H9 (cell line): ENCODE measurements around the gene INPP5A. TPM values are rescaled to one million over a fixed set of nuclear protein-coding genes. Genes with fewer than 3 reads are reported as not detected.

Experiments used
- DNase-seq: peaks from one replicate; pipeline ENCODE4 v3.0.0-alpha.2; 2017
- H2AFZ ChIP-seq: one replicate; pipeline ENCODE4 v1.6.1; 2013; ENCODE audit warnings: mild to moderate bottlenecking, low read length, control low read depth, moderate library complexity
- H2AK5ac ChIP-seq: 2 replicates; pipeline ENCODE4 v1.6.1; 2013; ENCODE audit warnings: low read length, control low read depth, mixed read lengths; ENCODE audit not compliant: insufficient read length
- H2BK120ac ChIP-seq: one replicate; pipeline ENCODE4 v1.6.1; 2013; ENCODE audit warnings: low read depth, mild to moderate bottlenecking, low read length, control low read depth, inconsistent platforms; ENCODE audit not compliant: poor library complexity, severe bottlenecking
- H2BK12ac ChIP-seq: 2 replicates; pipeline ENCODE4 v1.6.1; 2013; ENCODE audit warnings: low read length, control low read depth, mixed read lengths, low read depth; ENCODE audit not compliant: insufficient read length
- H2BK15ac ChIP-seq: 2 replicates; pipeline ENCODE4 v1.6.1; 2013; ENCODE audit warnings: low read depth, low read length, control low read depth
- H2BK20ac ChIP-seq: one replicate; pipeline ENCODE4 v1.6.1; 2013; ENCODE audit warnings: low read depth, mild to moderate bottlenecking, low read length, control low read depth, inconsistent platforms; ENCODE audit not compliant: poor library complexity, severe bottlenecking
- H2BK5ac ChIP-seq: 2 replicates; pipeline ENCODE4 v1.6.1; 2013; ENCODE audit warnings: low read length, control low read depth, mixed read lengths; ENCODE audit not compliant: insufficient read length
- H3K14ac ChIP-seq: 2 replicates; pipeline ENCODE4 v1.6.1; 2013; ENCODE audit warnings: low read length, control low read depth; ENCODE audit not compliant: insufficient read depth
- H3K18ac ChIP-seq: 2 replicates; pipeline ENCODE4 v1.6.1; 2013; ENCODE audit warnings: low read depth, mild to moderate bottlenecking, mixed read lengths, low read length, control low read depth; ENCODE audit not compliant: insufficient read length
- H3K23ac ChIP-seq: 2 replicates; pipeline ENCODE4 v1.6.1; 2013; ENCODE audit warnings: low read length, control low read depth, mixed read lengths, low read depth; ENCODE audit not compliant: insufficient read length
- H3K23me2 ChIP-seq: 2 replicates; pipeline ENCODE4 v1.6.1; 2013; ENCODE audit warnings: low read depth, mild to moderate bottlenecking, mixed read lengths, low read length, control low read depth; ENCODE audit not compliant: insufficient read length, poor library complexity, severe bottlenecking
- H3K27ac ChIP-seq: 2 replicates; pipeline ENCODE4 v1.5.1; 2013; ENCODE audit warnings: low read length, control low read depth, mixed read lengths, low read depth; ENCODE audit not compliant: insufficient read length
- H3K27me3 ChIP-seq: 2 replicates; pipeline ENCODE4 v1.6.1; 2013; ENCODE audit warnings: low read length, control low read depth, inconsistent platforms; ENCODE audit not compliant: insufficient read depth
- H3K4ac ChIP-seq: 2 replicates; pipeline ENCODE4 v1.6.1; 2013; ENCODE audit warnings: low read depth, mild to moderate bottlenecking, control low read depth, inconsistent platforms, low read length, moderate library complexity
- H3K4me1 ChIP-seq: 2 replicates; pipeline ENCODE4 v1.6.1; 2013; ENCODE audit warnings: low read length, control low read depth, inconsistent platforms; ENCODE audit not compliant: insufficient read depth
- H3K4me2 ChIP-seq: 2 replicates; pipeline ENCODE4 v1.6.1; 2013; ENCODE audit warnings: low read length, control low read depth, mixed read lengths; ENCODE audit not compliant: insufficient read length, insufficient read depth
- H3K56ac ChIP-seq: 2 replicates; pipeline ENCODE4 v1.6.1; 2013; ENCODE audit warnings: low read depth, mild to moderate bottlenecking, mixed read lengths, low read length, control low read depth; ENCODE audit not compliant: insufficient read length
- H3K79me1 ChIP-seq: 2 replicates; pipeline ENCODE4 v1.6.1; 2013; ENCODE audit warnings: low read depth, mild to moderate bottlenecking, moderate library complexity, low read length, control low read depth, inconsistent platforms; ENCODE audit not compliant: insufficient read depth, poor library complexity, severe bottlenecking
- H3K79me2 ChIP-seq: 2 replicates; pipeline ENCODE4 v1.6.1; 2013; ENCODE audit warnings: low read length, control low read depth, inconsistent platforms; ENCODE audit not compliant: insufficient read depth
- H3K9ac ChIP-seq: 2 replicates; pipeline ENCODE4 v1.6.1; 2013; ENCODE audit warnings: low read length, control low read depth, mixed read lengths; ENCODE audit not compliant: insufficient read length; ENCODE audit errors: extremely low read depth
- H3K9me3 ChIP-seq: one replicate; pipeline ENCODE4 v1.6.1; 2013; ENCODE audit warnings: low read depth, low read length, inconsistent platforms; ENCODE audit not compliant: control insufficient read depth
- H3T11ph ChIP-seq: one replicate; pipeline ENCODE4 v1.6.1; 2013; ENCODE audit warnings: mild to moderate bottlenecking, low read length, control low read depth, inconsistent platforms
- H4K20me1 ChIP-seq: one replicate; pipeline ENCODE4 v1.6.1; 2013; ENCODE audit not compliant: control insufficient read depth, insufficient read length, insufficient read depth
- H4K5ac ChIP-seq: 2 replicates; pipeline ENCODE4 v1.6.1; 2013; ENCODE audit warnings: low read depth, mild to moderate bottlenecking, mixed read lengths, low read length, control low read depth; ENCODE audit not compliant: insufficient read length
- H4K8ac ChIP-seq: replicated peaks from 2 replicates; pipeline ENCODE4 v1.6.1; 2013; ENCODE audit warnings: low read length, control low read depth, mixed read lengths, low read depth; ENCODE audit not compliant: insufficient read length
- H4K91ac ChIP-seq: 2 replicates; pipeline ENCODE4 v1.6.1; 2013; ENCODE audit warnings: low read depth, mild to moderate bottlenecking, moderate library complexity, mixed read lengths, low read length, control low read depth; ENCODE audit not compliant: insufficient read length
- H3K27ac Mint-ChIP-seq, 3 experiments: 2 replicates in 2 of 3; 3 replicates in 1 of 3; pipeline ENCODE4 v1.8.0; 2020 to 2021; ENCODE audit warnings: mixed read lengths in 3 of 3, mild to moderate bottlenecking in 1 of 3, moderate library complexity in 1 of 3
- H3K27me3 Mint-ChIP-seq: 2 replicates; pipeline ENCODE4 v1.8.0; 2021; ENCODE audit warnings: low read depth, mild to moderate bottlenecking, moderate library complexity, mixed read lengths
- H3K36me3 Mint-ChIP-seq, 3 experiments: 2 replicates in 2 of 3; 3 replicates in 1 of 3; pipeline ENCODE4 v1.8.0; 2020 to 2021; ENCODE audit warnings: low read depth in 3 of 3, mixed read lengths in 3 of 3; ENCODE audit not compliant: insufficient read depth in 1 of 3
- H3K4me1 Mint-ChIP-seq, 2 experiments: 2 replicates each; pipeline ENCODE4 v1.8.0; 2020; ENCODE audit warnings: mixed read lengths in 2 of 2
- H3K4me3 Mint-ChIP-seq, 2 experiments: 2 replicates in 1 of 2; 3 replicates in 1 of 2; pipeline ENCODE4 v1.8.0; 2020 to 2021; ENCODE audit warnings: mild to moderate bottlenecking in 2 of 2, mixed read lengths in 2 of 2, moderate library complexity in 1 of 2
- H3K9me3 Mint-ChIP-seq, 2 experiments: 2 replicates in 1 of 2; 3 replicates in 1 of 2; pipeline ENCODE4 v1.8.0; 2020; ENCODE audit warnings: mild to moderate bottlenecking in 2 of 2, mixed read lengths in 2 of 2, moderate library complexity in 1 of 2
- CTCF ChIP-seq: fragments of 200-600 bp; sonication (generic); conservative IDR thresholded peaks from 3 replicates; pipeline ENCODE4 v1.8.0; 2021; ENCODE audit warnings: antibody characterized with exemption, mild to moderate bottlenecking
- WGBS: extraction: QIAGEN DNeasy Blood & Tissue Kit; methylation state at CpG from one replicate; pipeline ENCODE4 v1.1.7; 2013; ENCODE audit warnings: missing lambda C conversion rate, low lambda C conversion rate, mixed read lengths; ENCODE audit not compliant: insufficient read length; ENCODE audit errors: extremely low coverage; 5-methylcytosine and 5-hydroxymethylcytosine counted together
- total RNA-seq: library from RNA; stranded (reverse); gene quantifications from 2 replicates; pipeline ENCODE4 v1.2.1, GENCODE V29; 2021

INPP5A gene
- total RNA-seq, 1 experiment from 2014 or later, result 17.7 TPM

- no peak overlapping the region for H4K8ac ChIP-seq
- Mint-ChIP-seq H3K9me3 (peaks cover 23 to 28% of the 10 kb centered on the region in 2 experiments), H3K4me3 (no peak overlapping the region), H3K27me3 (peaks cover 25% of the 10 kb centered on the region), H3K4me1 (peaks cover 10 to 11% of the 10 kb centered on the region in 2 experiments), H3K27ac (peak overlapping the region in 1 of 3 experiments; percentile 22; a peak in 1 of 7 replicates), H3K36me3 (peaks cover 3 to 9% (median 8%) of the 10 kb centered on the region in 3 experiments; a peak in 6 of 7 replicates)
- H2AFZ ChIP-seq, result no peak overlapping the region
- H3K4me1 ChIP-seq, result no peaks in the 10 kb centered on the region
- H3K27me3 ChIP-seq, result no peaks in the 10 kb centered on the region
- no peak overlapping the region for H4K91ac ChIP-seq
- no peak overlapping the region for H4K5ac ChIP-seq
- WGBS, result no CpG with 5 or more reads among the region's 7 CpGs
- H3K18ac ChIP-seq, result no peak overlapping the region
- no peak overlapping the region for H2AK5ac ChIP-seq
- H2BK12ac ChIP-seq, result no peak overlapping the region
- H3K23me2 ChIP-seq, result no peaks in the 10 kb centered on the region
- H2BK5ac ChIP-seq, result no peak overlapping the region
- H3K27ac ChIP-seq, result no peak overlapping the region
- no peak overlapping the region for H2BK120ac ChIP-seq
- no peak for DNase-seq
- no peak overlapping the region for H3K9ac ChIP-seq
- no peak overlapping the region for H2BK20ac ChIP-seq
- no peak overlapping the region for H3K4ac ChIP-seq
- no peak overlapping the region for H3K14ac ChIP-seq
- H3K79me1 ChIP-seq, result no peaks in the 10 kb centered on the region
- H3T11ph ChIP-seq, result no peak overlapping the region
- no peak overlapping the region for H3K4me2 ChIP-seq
- no peak overlapping the region for H3K23ac ChIP-seq
- peaks cover 4% of the 10 kb centered on the region for H4K20me1 ChIP-seq
- H2BK15ac ChIP-seq, result no peak overlapping the region
- H3K79me2 ChIP-seq, result peaks cover 4% of the 10 kb centered on the region; the same call in 1 of the 2 replicates
- no peaks in the 10 kb centered on the region for H3K9me3 ChIP-seq
- H3K56ac ChIP-seq, result no peak overlapping the region
- no peak for TF ChIP-seq CTCF
These were observed 58.3 kb downstream of the INPP5A start for GRCh38 chr10:132595854-132596253.
